GM18499 (cell line): ENCODE measurements around the gene SDR42E2.
"Not testable (repeated sequence)": the region's sequence is repeated elsewhere in the genome, so short reads cannot be mapped to it uniquely, and the experiment has no call there.

ENCODE experiments used
- ATAC-seq: cut with Tn5 transposase; IDR thresholded peaks from one replicate; pipeline ENCODE4 v1.9.1; 2021; ENCODE audit warnings: moderate number of reproducible peaks; ENCODE audit not compliant: insufficient read depth, unreplicated experiment

SDR42E2 gene

DNA sequence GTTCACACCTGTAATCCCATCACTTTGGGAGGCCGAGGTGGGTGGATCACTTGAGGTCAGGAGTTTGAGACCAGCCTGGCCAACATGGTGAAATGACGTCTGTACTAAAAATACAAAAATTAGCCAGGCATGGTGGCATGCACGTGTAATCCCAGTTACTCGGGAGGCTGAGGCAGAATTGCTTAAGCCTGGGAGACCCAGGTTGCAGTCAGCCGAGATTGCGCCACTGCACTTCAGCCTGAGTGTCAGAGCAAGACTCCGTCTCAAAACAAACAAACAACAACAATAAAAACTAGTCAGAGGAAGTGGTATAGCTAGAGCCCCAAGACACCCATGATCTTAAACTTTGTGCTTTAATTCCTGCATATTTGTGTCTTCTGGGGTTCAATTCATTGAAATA lies 9.2 kb upstream of the SDR42E2 start:
- not testable (repeated sequence) for ATAC-seq

DNA sequence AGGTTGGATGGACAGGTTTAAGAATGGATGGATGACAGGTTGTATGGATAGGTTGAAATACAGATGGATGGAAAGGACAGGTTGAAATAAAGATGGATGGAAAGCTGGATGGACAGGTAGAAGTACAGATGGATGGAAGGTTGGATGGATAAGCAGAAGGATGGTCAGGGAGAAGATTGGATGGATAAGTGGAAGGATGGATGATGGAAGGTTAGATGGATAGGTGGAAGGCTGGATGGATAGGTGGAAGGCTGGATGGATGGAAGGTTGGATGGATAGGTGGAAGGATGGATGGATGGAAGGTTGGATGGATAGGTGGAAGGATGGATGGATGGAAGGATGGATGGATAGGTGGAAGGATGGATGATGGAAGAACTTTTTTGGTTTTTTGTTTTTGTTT lies 905 bp upstream of the SDR42E2 start:
- ATAC-seq = no peak

DNA sequence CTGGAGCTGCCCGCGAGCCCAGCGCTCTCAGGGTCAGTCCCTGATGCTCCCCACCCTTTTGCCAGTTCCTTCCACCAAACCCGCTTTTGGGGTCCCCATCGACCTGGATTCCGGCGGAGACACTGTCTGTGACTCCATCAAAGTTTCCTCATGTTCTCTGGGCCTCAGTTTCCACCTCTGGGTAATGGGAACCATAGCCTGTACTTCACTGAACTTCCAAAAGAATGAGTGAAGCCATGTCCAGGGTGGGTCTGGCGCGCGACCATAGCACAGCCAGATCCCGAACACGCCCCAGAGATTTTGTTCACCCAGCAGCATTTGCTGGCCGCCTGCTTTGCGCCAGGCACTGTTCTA lies 327 bp downstream of the SDR42E2 start:
- ATAC-seq = no peak

DNA sequence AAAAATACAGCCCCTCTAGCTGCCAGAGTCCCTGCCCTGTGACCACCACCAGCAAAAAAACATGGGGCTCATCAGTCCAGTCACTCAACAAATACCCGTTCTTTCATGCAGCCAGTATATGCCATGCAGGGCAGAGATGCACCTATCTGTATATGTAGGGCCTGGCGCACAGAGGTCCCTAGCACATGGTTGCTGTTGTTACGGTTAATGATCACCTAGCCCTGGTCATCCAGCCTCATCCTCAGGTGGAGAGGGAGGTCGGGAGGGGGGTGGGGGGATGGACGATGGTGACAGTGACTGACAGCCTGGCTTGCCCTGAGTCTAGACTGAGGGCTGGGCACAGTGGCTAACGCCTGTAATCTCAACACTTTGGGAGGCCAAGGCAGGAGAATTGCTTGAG lies 1.5 kb downstream of the SDR42E2 start:
- ATAC-seq = no peak

DNA sequence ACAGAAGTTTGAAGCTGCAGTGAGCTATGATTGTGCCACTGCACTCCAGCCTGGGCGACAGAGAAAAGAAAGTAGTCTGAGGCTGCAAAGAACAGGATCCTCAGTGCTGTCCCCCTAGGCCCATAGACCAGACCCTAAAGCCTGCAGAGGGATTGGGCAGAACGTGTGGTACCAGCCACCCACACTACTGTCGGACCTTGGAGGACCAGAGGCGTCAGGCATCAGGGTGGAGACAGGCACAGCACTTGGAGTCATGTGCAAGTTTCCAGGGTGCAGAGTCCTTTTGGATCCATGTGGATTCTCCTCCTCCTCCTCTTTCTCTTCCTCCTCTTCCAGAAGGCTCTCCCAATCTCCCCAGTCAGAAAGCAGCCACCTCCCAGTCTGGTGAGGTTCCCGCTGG lies 2.2 kb downstream of the SDR42E2 start:
- no peak for ATAC-seq

DNA sequence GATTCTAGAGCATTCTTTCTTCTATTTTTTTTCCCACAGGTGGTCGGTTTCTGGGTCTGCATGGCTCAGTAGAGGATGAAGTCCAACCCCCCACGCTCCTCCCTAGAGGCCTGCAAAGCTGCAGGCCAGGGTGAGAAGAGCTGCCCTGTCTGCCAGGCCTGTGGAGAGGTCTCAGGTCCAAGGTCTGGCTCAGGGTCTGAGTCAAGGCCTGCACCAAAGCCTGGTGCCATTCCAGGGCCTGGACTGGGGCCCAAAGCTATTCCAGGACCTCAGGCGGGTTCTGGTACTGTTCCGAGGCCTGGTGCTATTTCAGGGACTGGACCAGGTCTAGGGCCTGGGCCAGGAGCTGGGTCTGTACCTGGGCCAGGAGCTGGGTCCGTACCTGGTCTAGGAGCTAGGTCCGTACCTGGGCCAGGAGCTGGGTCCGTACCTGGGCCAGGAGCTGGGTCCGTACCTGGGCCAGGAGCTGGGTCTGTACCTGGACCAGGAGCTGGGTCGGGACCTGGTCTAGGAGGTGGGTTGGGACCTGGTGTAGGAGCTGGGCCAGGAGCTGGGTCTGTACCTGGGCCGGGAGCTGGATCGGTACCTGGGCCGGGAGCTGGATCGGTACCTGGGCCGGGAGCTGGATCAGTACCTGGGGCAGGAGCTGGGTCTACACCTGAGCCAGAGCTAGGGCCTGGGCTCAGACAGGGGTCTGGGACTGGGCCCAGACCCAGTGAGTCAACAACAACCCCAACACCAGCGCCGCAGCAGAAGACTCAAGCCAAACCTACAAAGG lies 3.4 kb downstream of the SDR42E2 start:
- ATAC-seq = no peak

DNA sequence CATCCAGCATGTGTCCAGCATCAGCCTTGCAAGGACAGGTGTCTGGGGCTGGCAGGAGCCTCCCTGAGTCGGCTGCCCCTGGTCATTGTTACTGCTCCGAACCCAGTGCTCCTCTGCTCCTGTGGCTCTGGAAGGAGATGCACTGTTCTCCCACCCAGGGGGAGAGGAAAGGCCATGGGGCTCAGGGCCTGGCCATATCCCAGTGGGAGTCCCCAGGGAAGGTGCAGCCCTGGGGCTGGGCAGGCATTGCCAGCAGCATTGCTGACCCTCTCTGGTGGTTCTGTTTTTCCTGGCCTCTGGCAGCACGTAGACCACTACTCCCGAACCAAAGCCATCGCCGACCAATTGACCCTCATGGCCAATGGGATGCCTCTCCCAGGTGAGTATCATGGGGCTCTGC lies 9.6 kb downstream of the SDR42E2 start:
- no peak for ATAC-seq

DNA sequence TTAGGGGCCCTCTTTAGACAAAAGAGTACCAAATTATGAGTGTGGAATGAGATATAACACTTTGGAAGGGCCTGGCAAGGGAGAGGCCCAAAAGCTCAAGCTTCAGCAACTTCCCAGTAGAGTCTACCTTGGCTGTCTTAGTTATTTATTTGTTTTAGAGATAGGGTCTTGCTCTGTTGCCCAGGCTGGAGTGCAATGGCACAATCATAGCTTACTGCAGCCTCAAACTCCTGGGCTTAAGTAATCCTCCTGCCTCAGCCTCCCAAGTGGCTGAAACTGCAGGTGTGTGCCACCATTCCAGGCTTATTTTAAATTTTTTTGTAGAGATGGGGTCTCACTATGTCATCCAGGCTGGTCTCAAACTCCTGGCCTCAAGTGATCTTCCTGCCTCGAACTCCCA lies 10.3 kb downstream of the SDR42E2 start:
- ATAC-seq = not testable (repeated sequence)

DNA sequence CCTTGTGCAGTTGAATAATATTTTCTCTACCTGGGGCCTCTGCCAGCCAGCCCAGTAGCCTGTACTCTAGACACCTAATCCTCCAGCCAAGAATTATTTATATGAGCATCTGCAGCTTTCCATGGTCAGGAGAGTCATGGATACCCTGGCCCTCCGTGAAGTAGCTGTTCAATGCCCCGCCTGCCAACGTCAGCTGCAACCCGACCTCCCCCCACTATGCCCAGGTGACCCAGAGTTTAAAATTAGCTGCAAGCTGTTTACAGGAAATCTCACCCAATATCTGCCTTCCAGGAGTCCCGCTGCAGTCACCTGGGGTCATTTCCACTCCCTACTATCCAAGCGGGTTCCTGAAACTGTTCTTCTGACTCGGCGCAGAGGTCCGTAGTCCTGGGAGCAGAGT lies 12.3 kb downstream of the SDR42E2 start:
- ATAC-seq = no peak

DNA sequence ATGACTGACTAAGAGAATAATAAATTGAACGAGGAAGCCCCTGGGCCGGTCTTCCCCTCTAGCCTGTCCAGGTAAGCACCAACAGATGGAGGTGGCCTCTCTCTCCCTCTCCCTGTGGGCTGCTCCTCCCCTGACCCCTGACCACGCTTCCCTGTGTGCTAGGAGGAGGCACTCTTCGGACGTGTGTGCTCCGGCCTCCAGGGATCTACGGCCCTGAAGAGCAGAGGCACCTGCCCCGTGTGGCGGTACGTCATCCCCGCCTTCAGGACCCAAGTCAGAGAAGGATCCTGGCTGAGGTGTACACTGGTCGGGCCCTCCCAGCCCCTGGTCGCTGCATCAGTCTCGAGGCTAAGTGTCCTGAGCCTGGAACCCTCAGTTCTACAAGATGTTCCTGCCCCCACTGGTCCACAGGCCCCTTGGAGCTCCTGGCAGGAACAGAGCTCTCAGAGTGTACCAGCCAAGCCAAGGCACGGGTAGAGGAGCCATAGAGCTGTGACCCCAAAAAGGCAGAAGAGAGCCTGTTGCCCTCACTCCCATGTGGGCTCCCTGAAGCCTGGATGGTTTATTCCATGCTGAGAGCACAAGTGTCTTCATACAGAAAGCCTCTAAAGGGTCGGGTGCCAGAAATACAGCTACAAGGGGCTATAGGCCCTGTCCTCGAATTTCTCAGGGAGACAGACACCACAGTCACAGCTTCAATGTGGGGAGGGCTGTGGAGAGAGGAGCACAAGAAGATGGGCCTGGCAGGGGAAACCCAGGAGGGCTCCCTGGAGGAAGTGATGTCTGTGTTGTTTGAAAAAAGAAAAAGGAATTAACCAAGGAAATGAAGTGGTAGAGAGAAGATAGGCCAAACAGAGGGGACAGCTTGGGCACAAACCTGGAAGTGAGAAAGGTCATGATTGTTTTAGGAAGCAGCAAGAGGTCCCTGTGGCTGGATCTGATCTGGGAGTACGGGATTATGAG lies 15.9 kb downstream of the SDR42E2 start:
- no peak for ATAC-seq

DNA sequence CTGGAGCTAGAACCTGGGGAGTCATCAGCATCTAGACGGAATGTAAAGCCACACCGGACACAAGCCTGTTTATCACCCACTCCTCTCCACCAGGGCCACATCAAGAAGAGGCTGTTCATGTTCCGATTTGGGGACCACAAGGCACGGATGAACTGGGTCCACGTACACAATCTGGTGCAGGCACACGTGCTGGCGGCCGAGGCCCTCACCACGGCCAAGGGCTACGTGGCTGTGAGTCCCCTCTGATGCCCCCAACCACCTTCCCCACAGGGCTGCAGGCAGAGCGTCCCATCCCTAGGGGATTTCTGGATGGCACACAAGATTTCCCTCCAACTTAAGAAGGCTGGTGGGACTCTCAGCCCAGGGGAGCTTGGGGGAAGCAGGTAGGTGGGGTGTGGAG lies 19.1 kb downstream of the SDR42E2 start:
- ATAC-seq = no peak

DNA sequence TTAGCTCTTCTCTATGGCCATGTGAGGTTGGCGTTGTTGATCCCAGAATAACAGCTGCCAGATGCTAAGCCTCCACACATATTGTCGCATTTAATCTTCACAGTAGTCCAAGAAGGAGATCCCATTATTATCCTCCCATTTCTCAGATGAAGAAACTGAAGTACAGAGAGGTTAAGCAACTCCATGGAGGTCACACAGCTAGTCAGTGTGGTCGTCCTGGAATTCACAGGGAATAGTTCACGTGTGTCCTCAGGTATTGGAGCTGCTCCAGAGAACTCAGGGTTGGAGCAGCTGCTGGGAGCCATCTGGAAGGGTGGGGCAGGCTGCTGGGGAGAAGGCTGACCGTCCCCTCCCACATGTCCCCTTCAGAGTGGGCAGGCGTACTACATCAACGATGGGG lies 19.5 kb downstream of the SDR42E2 start:
- ATAC-seq = no peak

DNA sequence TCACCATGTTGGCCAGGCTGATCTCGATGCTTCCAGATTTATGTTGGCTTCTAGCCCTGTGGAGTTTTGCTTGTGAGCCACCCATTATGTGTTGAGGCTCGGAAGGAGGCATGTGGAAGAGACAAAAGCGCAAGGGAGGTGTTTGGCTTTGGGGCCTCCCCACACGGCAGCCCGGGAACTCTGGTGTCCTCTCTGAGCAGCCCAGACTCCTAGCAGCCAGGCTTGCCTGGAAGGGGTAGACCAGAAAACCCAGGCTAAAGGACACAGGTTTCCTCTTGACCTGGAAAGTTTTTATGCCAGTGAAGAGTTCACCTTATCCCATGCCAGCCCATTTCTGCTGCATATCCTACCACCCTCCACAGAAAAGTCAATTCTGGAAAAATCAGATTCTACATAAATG lies 21.0 kb downstream of the SDR42E2 start:
- ATAC-seq = no peak

DNA sequence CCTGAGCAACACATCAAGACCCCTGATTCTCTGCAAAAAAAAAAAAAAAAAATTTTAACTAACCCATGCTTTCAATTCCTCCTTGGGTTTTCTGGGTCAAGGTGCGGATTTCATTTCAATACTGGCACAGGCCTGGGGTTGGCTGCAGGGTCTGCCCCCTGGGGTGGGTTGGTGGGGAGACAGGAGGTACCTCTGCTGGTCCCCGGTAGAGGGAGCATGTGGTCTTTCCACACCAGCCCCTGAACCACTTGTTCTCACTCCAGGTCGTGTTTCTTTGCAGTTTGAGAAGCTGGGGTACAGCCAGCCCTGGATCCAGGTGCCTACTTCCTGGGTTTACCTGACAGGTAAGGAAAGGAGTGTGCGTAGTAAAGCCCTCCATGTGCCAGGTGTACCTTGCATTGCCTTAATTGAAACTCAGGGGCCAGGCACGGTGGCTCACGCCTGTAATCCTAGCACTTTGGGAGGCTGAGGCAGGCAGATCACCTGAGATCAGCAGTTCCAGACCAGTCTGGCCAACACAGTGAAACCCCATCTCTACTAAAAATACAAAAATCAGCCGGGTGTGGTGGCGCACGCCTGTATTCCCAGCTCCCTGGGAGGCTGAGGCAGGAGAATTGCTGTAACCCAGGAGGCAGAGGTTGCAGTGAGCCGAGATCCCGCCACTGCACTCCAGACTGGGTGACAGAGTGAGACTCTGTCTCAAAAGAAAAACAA lies 21.8 kb downstream of the SDR42E2 start:
- no peak for ATAC-seq

DNA sequence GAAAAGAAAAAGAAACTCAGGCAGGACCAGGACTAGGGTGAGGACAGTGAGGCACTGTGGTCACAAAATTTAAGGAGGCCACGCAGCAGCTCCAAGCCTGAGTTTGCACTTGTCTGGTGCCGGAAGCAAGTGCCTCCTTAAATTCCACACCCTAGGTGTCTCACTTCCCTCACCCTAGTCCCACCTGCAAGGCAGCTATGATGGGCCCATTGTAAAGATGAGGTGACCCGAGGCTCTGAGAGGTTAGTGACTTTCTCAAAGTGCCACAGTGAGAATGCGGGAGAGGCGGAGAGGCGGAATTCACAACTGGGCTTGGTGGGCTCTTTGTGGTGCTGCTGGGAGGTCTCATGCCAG lies 22.3 kb downstream of the SDR42E2 start:
- ATAC-seq = no peak

DNA sequence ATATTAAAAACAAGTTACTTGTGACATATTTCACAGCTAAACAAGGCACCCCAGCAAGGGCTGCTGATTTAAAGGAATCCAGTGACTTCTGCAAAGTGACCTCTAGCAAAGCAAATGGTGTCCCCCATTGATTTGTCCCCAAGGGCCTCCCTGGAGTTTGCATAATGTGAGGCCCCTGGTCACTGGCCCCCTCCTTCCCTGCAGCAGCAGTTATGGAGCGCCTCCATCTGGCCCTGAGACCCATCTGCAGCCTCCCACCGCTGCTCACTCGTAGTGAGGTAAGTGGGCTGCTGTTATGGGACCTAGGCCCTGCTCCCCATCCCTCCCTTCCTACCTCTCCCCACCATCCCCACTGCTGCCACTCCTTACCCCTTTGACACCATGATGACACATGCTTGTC lies 24.2 kb downstream of the SDR42E2 start:
- ATAC-seq = no peak

DNA sequence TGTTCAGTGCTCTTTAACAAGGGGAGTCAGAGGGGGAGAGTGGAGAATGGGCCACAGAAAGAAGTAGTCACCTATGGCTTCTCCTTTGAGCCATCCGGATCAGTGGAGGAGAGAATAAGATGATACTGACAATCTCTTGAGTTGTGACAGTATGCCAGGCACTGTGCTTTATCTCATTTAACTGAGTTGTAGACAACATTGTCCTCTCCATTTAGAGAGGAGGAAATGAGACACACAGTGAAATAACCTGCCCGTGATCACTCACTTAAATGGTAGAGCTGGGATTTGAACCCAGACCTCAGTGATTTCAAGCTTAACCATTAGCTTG lies 25.9 kb downstream of the SDR42E2 start:
- ATAC-seq = no peak

DNA sequence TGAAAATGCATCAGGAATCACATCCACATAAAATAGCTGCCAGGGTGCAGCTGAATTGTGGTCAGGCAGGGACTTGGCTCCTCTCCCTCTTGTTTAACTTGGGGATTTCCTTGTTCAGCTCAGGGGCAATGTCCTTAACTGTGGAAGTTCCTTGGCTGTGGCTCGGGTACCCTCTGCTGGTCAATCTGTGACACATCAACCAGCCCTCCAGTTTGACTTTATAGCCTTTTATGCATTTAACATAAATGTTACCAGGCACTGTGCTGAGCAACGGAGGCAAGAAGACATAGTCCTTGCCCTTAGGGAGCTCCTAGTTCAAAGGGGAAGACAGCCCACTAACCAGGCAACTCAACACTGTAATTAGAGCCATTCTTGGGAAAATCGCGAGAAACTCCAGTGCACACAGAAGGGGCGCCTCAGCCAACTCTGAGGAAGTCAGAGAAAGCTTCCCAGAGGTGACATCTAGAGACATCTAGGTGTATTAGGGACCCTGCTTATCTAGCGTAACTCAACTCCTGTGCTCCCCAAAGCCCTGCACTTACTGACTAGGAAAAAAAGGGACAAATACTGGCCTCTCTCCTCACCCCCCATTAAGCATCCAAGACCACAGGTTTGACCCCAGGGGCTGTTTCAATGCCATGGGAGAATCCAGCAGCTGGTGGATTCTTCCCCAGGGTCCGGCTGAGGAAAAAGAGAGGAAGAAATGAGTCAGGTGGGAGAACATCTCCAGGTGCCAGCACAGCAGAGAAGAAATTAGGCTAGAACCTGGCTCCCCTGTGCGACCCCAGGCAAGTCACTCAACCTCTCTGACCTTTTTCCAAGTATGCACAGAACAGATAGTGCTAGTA lies 26.5 kb downstream of the SDR42E2 start:
- no peak for ATAC-seq

DNA sequence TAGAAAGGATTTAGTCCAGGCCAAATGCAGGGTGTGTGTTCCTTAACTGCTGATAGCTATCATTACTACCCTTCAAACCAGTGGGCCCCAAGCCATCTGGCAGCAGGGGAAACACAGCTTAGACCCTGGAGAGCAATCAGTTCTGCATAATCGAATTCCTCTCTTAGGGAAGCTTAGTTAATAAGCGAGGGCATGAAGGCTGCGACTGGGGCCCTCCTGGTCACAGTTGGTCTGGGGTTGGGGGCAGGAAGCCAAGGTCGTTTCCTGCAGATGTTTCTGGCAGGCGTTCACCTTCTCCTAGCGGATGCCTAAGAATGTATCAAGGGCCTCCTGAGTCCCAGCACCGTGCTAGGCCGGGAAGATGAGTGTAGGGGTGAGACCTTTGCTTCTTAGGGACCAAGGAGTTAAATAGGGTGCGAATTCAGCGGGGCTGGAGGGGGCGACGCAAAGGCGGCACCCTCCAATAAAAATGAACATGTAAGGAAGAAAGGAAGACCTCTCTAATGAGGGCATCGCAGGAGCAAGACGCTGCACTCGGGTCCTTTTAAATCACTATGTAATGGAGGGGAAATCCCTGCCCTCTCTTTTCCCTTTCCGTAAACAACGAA lies 27.3 kb downstream of the SDR42E2 start:
- ATAC-seq = no peak
